Uterus (tissue), 4 donors: ENCODE results near the gene PLEKHN1. TPM values are rescaled to one million over a fixed set of nuclear protein-coding genes. Genes with fewer than 3 reads are reported as not detected.

Experiments used
- DNase-seq, 2 donors: peaks; one replicate each; pipeline ENCODE4 v3.0.0-alpha.2; 2019 to 2020
- H3K27ac ChIP-seq, 2 donors: fragments of 200-600 bp; sonication (generic); 1 replicate in 1 of 2; 2 replicates in 1 of 2; pipeline ENCODE4 v1.5.1; 2016 to 2018
- H3K27me3 ChIP-seq, 2 donors: fragments of 200-600 bp; sonication (generic); one replicate each; pipeline ENCODE4 v1.5.1; 2018 to 2019; ENCODE audit warnings: control low read depth in 1 of 2
- H3K36me3 ChIP-seq, 2 donors: fragments of 200-600 bp; sonication (generic); one replicate each; pipeline ENCODE4 v1.5.1; 2019; ENCODE audit warnings: control low read depth in 1 of 2
- H3K4me1 ChIP-seq, 2 donors: fragments of 200-600 bp; sonication (generic); one replicate each; pipeline ENCODE4 v1.5.1; 2018 to 2019; ENCODE audit warnings: control low read depth in 1 of 2
- H3K4me3 ChIP-seq, 2 donors: fragments of 200-600 bp; sonication (generic); 1 replicate in 1 of 2; 2 replicates in 1 of 2; pipeline ENCODE4 v1.5.1; 2018 to 2019; ENCODE audit warnings: mild to moderate bottlenecking in 1 of 2
- H3K9me3 ChIP-seq, 2 donors: fragments of 200-600 bp; sonication (generic); one replicate each; pipeline ENCODE4 v1.5.1; 2019; ENCODE audit warnings: control low read depth in 1 of 2
- POLR2A ChIP-seq, 2 donors: fragments of 450-650 bp; IDR thresholded peaks; one replicate each; pipeline ENCODE4 v1.6.1; 2016; ENCODE audit warnings: antibody characterized with exemption in 2 of 2, mild to moderate bottlenecking in 1 of 2, moderate library complexity in 1 of 2
- intact Hi-C: fragments of 100-400 bp; cut with DNase I; formaldehyde crosslinking; loops from one replicate; pipeline ENCODE4 v1.15.1; 2023; ENCODE audit warnings: low total_unique reads
- total RNA-seq, 4 donors: library from RNA; depleted of rRNA in 3 of 4; stranded (reverse); fragments of >200 nt in 3 of 4; gene quantifications; one replicate each; pipeline versions ENCODE4 v1.1.0 to v1.2.4, GENCODE V29; 2014 to 2023
- TF ChIP-seq, protein P1 (sequence below), 4 experiments: fragments of 200-600 bp in 2 of 4; fragments of 450-650 bp in 2 of 4; sonication (generic) in 2 of 4; IDR thresholded peaks; one replicate each; pipeline ENCODE4 v1.5.1; 2016 to 2019; ENCODE audit warnings: antibody characterized with exemption in 4 of 4, mild to moderate bottlenecking in 2 of 4, moderate library complexity in 1 of 4
- donor health status: DM: yes; HTN: yes; CAD: no.

The PLEKHN1 gene
- total RNA-seq, 4 donors from 2014 or later: 1.1 TPM; not detected in 3

DNA sequence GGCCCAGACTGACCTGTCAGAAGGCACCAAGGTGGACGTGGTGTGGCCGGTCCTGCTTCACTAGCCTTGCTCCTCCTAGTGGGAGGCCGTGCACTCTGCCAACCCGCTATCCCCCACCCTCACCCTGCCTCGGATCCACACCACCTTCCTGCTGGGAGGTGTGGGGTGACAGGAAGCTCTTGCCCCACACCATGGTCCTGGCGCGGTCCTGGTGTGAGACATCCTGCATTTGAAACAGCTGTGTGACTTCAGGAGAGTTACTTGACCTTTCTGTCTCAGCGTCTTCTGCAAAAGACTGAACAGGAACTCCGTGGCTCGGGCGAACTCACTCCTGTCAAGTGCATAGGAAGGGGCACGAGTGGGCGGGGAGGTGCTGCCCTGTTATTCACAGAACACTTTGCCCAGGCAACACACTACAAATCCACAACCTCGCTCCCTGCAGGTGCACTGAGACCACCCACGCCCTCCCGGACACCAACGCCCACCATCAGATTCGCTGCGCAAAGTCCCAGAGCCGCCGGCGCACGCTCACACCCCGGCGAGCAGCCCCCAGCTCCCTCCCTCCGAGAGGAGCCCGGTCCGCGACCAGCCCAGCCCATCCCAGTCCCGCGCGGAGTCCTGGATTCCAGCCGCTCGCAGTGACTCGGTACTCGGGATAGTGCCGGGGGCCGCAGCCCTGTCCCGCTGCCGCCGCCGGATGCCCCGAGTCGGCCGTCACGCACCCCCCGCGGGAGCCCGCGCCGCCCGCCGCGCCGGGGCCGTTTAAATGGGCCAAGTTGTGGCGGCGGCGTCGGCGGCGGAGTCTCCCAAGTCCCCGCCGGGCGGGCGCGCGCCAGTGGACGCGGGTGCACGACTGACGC is 42.9 kb upstream of the PLEKHN1 start, which contains the start of gene SAMD11:
Gene SAMD11 (plus strand): TSS at position 793 of the 860 bp plus-strand sequence. CDS start 509 bp downstream, outside the sequence.
- Histone ChIP-seq H3K27ac (no peak within 1 kb of the TSS), H3K36me3 (no peaks in the 10 kb centered on the region), H3K9me3 (no peaks in the 10 kb centered on the region), H3K4me1 (peaks cover 10 to 48% of the 10 kb centered on the region in 2 donors), H3K4me3 (peak within 1 kb of the TSS; percentile 13 to 40), H3K27me3 (no peaks in the 10 kb centered on the region)
- peak; percentile 74 to 87 for DNase-seq
- intact Hi-C loops: no loop called here
- TF ChIP-seq POLR2A (IDR thresholded peaks at IDR 0.05): no peak
- TF ChIP-seq, protein P1, sequence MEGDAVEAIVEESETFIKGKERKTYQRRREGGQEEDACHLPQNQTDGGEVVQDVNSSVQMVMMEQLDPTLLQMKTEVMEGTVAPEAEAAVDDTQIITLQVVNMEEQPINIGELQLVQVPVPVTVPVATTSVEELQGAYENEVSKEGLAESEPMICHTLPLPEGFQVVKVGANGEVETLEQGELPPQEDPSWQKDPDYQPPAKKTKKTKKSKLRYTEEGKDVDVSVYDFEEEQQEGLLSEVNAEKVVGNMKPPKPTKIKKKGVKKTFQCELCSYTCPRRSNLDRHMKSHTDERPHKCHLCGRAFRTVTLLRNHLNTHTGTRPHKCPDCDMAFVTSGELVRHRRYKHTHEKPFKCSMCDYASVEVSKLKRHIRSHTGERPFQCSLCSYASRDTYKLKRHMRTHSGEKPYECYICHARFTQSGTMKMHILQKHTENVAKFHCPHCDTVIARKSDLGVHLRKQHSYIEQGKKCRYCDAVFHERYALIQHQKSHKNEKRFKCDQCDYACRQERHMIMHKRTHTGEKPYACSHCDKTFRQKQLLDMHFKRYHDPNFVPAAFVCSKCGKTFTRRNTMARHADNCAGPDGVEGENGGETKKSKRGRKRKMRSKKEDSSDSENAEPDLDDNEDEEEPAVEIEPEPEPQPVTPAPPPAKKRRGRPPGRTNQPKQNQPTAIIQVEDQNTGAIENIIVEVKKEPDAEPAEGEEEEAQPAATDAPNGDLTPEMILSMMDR (IDR thresholded peaks at IDR 0.05): no peak

GRCh38 chr1:923991-924655 is 42.2 kb upstream of the PLEKHN1 start:
- intact Hi-C loops: no loop called here
- no peak overlapping the region for H3K27ac ChIP-seq
- no peak for DNase-seq
- peaks cover 10 to 48% of the 10 kb centered on the region in 2 donors for H3K4me1 ChIP-seq
- H3K36me3 ChIP-seq: no peaks in the 10 kb centered on the region
- peak overlapping the region; percentile 13 to 40 for H3K4me3 ChIP-seq
- no peaks in the 10 kb centered on the region for H3K27me3 ChIP-seq
- TF ChIP-seq, protein P1 (IDR thresholded peaks at IDR 0.05): no peak
- TF ChIP-seq POLR2A (IDR thresholded peaks at IDR 0.05): no peak
- H3K9me3 ChIP-seq: no peaks in the 10 kb centered on the region

GRCh38 chr1:924656-925560 is 41.4 kb upstream of the PLEKHN1 start:
- Histone ChIP-seq H3K27me3 (no peaks in the 10 kb centered on the region), H3K9me3 (no peaks in the 10 kb centered on the region), H3K36me3 (no peaks in the 10 kb centered on the region), H3K4me3 (peak overlapping the region; percentile 13 to 40), H3K4me1 (peaks cover 10 to 48% of the 10 kb centered on the region in 2 donors), H3K27ac (no peak overlapping the region)
- intact Hi-C loops: no loop called here
- DNase-seq: peak in 1 of 2 donors; percentile 64
- TF ChIP-seq, protein P1 (IDR thresholded peaks at IDR 0.05): no peak
- TF ChIP-seq POLR2A (IDR thresholded peaks at IDR 0.05): no peak

DNA sequence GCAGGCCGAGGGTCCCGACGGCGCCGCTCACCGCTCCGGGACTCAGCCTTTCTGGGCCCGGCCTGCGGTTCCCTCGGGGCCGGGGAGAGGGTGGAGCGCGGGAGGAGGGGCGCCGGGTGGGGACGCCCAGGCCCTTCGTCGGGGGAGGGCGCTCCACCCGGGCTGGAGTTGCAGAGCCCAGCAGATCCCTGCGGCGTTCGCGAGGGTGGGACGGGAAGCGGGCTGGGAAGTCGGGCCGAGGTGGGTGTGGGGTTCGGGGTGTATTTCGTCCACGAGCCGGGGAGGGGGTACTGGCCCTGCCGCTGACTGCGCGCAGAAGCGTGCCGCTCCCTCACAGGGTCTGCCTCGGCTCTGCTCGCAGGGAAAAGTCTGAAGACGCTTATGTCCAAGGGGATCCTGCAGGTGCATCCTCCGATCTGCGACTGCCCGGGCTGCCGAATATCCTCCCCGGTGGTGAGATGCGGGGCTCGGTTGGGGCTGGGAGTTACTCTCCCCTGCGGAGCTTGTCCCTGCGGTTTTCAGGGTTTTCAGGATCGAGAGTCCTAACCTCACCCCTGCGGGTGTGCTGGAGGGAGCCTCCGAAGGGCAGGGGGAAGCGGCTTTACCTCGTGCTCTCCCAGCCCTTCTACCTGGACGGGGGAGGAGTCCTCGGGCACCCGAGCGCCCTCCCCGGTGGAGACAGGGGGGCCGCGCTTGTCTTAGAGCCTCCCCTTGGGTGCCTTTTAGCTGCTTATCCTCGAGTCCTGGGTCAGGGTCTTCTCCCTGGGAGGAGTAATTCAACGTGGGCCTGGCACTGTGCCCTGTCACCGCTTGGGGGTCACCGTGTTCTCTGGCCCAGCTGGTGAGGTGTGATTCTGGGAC is 40.5 kb upstream of the PLEKHN1 start:
- intact Hi-C loops: no loop called here
- no peaks in the 10 kb centered on the region for H3K36me3 ChIP-seq
- H3K4me3 ChIP-seq: peak overlapping the region in 1 of 2 donors; percentile 40
- no peaks in the 10 kb centered on the region for H3K27me3 ChIP-seq
- no peaks in the 10 kb centered on the region for H3K9me3 ChIP-seq
- H3K27ac ChIP-seq: no peak overlapping the region
- TF ChIP-seq, protein P1 (IDR thresholded peaks at IDR 0.05): no peak
- peak in 1 of 2 donors; percentile 33 for TF ChIP-seq POLR2A (IDR thresholded peaks at IDR 0.05)
- peaks cover 9 to 43% of the 10 kb centered on the region in 2 donors for H3K4me1 ChIP-seq
- DNase-seq: peak in 1 of 2 donors; percentile 70
